H9 (cell line): ENCODE measurements around the gene SDHA. TPM values are rescaled to one million over a fixed set of nuclear protein-coding genes. Genes with fewer than 3 reads are reported as not detected.

Experiments
- DNase-seq: peaks from one replicate; pipeline ENCODE4 v3.0.0-alpha.2; 2017
- H2AFZ ChIP-seq: one replicate; pipeline ENCODE4 v1.6.1; 2013; ENCODE audit warnings: mild to moderate bottlenecking, low read length, control low read depth, moderate library complexity
- H2AK5ac ChIP-seq: 2 replicates; pipeline ENCODE4 v1.6.1; 2013; ENCODE audit warnings: low read length, control low read depth, mixed read lengths; ENCODE audit not compliant: insufficient read length
- H2BK120ac ChIP-seq: one replicate; pipeline ENCODE4 v1.6.1; 2013; ENCODE audit warnings: low read depth, mild to moderate bottlenecking, low read length, control low read depth, inconsistent platforms; ENCODE audit not compliant: poor library complexity, severe bottlenecking
- H2BK12ac ChIP-seq: 2 replicates; pipeline ENCODE4 v1.6.1; 2013; ENCODE audit warnings: low read length, control low read depth, mixed read lengths, low read depth; ENCODE audit not compliant: insufficient read length
- H2BK15ac ChIP-seq: 2 replicates; pipeline ENCODE4 v1.6.1; 2013; ENCODE audit warnings: low read depth, low read length, control low read depth
- H2BK20ac ChIP-seq: one replicate; pipeline ENCODE4 v1.6.1; 2013; ENCODE audit warnings: low read depth, mild to moderate bottlenecking, low read length, control low read depth, inconsistent platforms; ENCODE audit not compliant: poor library complexity, severe bottlenecking
- H2BK5ac ChIP-seq: 2 replicates; pipeline ENCODE4 v1.6.1; 2013; ENCODE audit warnings: low read length, control low read depth, mixed read lengths; ENCODE audit not compliant: insufficient read length
- H3K14ac ChIP-seq: 2 replicates; pipeline ENCODE4 v1.6.1; 2013; ENCODE audit warnings: low read length, control low read depth; ENCODE audit not compliant: insufficient read depth
- H3K18ac ChIP-seq: 2 replicates; pipeline ENCODE4 v1.6.1; 2013; ENCODE audit warnings: low read depth, mild to moderate bottlenecking, mixed read lengths, low read length, control low read depth; ENCODE audit not compliant: insufficient read length
- H3K23ac ChIP-seq: 2 replicates; pipeline ENCODE4 v1.6.1; 2013; ENCODE audit warnings: low read length, control low read depth, mixed read lengths, low read depth; ENCODE audit not compliant: insufficient read length
- H3K23me2 ChIP-seq: 2 replicates; pipeline ENCODE4 v1.6.1; 2013; ENCODE audit warnings: low read depth, mild to moderate bottlenecking, mixed read lengths, low read length, control low read depth; ENCODE audit not compliant: insufficient read length, poor library complexity, severe bottlenecking
- H3K27ac ChIP-seq: 2 replicates; pipeline ENCODE4 v1.5.1; 2013; ENCODE audit warnings: low read length, control low read depth, mixed read lengths, low read depth; ENCODE audit not compliant: insufficient read length
- H3K27me3 ChIP-seq: 2 replicates; pipeline ENCODE4 v1.6.1; 2013; ENCODE audit warnings: low read length, control low read depth, inconsistent platforms; ENCODE audit not compliant: insufficient read depth
- H3K4ac ChIP-seq: 2 replicates; pipeline ENCODE4 v1.6.1; 2013; ENCODE audit warnings: low read depth, mild to moderate bottlenecking, control low read depth, inconsistent platforms, low read length, moderate library complexity
- H3K4me1 ChIP-seq: 2 replicates; pipeline ENCODE4 v1.6.1; 2013; ENCODE audit warnings: low read length, control low read depth, inconsistent platforms; ENCODE audit not compliant: insufficient read depth
- H3K4me2 ChIP-seq: 2 replicates; pipeline ENCODE4 v1.6.1; 2013; ENCODE audit warnings: low read length, control low read depth, mixed read lengths; ENCODE audit not compliant: insufficient read length, insufficient read depth
- H3K56ac ChIP-seq: 2 replicates; pipeline ENCODE4 v1.6.1; 2013; ENCODE audit warnings: low read depth, mild to moderate bottlenecking, mixed read lengths, low read length, control low read depth; ENCODE audit not compliant: insufficient read length
- H3K79me1 ChIP-seq: 2 replicates; pipeline ENCODE4 v1.6.1; 2013; ENCODE audit warnings: low read depth, mild to moderate bottlenecking, moderate library complexity, low read length, control low read depth, inconsistent platforms; ENCODE audit not compliant: insufficient read depth, poor library complexity, severe bottlenecking
- H3K79me2 ChIP-seq: 2 replicates; pipeline ENCODE4 v1.6.1; 2013; ENCODE audit warnings: low read length, control low read depth, inconsistent platforms; ENCODE audit not compliant: insufficient read depth
- H3K9ac ChIP-seq: 2 replicates; pipeline ENCODE4 v1.6.1; 2013; ENCODE audit warnings: low read length, control low read depth, mixed read lengths; ENCODE audit not compliant: insufficient read length; ENCODE audit errors: extremely low read depth
- H3K9me3 ChIP-seq: one replicate; pipeline ENCODE4 v1.6.1; 2013; ENCODE audit warnings: low read depth, low read length, inconsistent platforms; ENCODE audit not compliant: control insufficient read depth
- H3T11ph ChIP-seq: one replicate; pipeline ENCODE4 v1.6.1; 2013; ENCODE audit warnings: mild to moderate bottlenecking, low read length, control low read depth, inconsistent platforms
- H4K20me1 ChIP-seq: one replicate; pipeline ENCODE4 v1.6.1; 2013; ENCODE audit not compliant: control insufficient read depth, insufficient read length, insufficient read depth
- H4K5ac ChIP-seq: 2 replicates; pipeline ENCODE4 v1.6.1; 2013; ENCODE audit warnings: low read depth, mild to moderate bottlenecking, mixed read lengths, low read length, control low read depth; ENCODE audit not compliant: insufficient read length
- H4K8ac ChIP-seq: replicated peaks from 2 replicates; pipeline ENCODE4 v1.6.1; 2013; ENCODE audit warnings: low read length, control low read depth, mixed read lengths, low read depth; ENCODE audit not compliant: insufficient read length
- H4K91ac ChIP-seq: 2 replicates; pipeline ENCODE4 v1.6.1; 2013; ENCODE audit warnings: low read depth, mild to moderate bottlenecking, moderate library complexity, mixed read lengths, low read length, control low read depth; ENCODE audit not compliant: insufficient read length
- H3K27ac Mint-ChIP-seq, 3 experiments: 2 replicates in 2 of 3; 3 replicates in 1 of 3; pipeline ENCODE4 v1.8.0; 2020 to 2021; ENCODE audit warnings: mixed read lengths in 3 of 3, mild to moderate bottlenecking in 1 of 3, moderate library complexity in 1 of 3
- H3K27me3 Mint-ChIP-seq: 2 replicates; pipeline ENCODE4 v1.8.0; 2021; ENCODE audit warnings: low read depth, mild to moderate bottlenecking, moderate library complexity, mixed read lengths
- H3K36me3 Mint-ChIP-seq, 3 experiments: 2 replicates in 2 of 3; 3 replicates in 1 of 3; pipeline ENCODE4 v1.8.0; 2020 to 2021; ENCODE audit warnings: low read depth in 3 of 3, mixed read lengths in 3 of 3; ENCODE audit not compliant: insufficient read depth in 1 of 3
- H3K4me1 Mint-ChIP-seq, 2 experiments: 2 replicates each; pipeline ENCODE4 v1.8.0; 2020; ENCODE audit warnings: mixed read lengths in 2 of 2
- H3K4me3 Mint-ChIP-seq, 2 experiments: 2 replicates in 1 of 2; 3 replicates in 1 of 2; pipeline ENCODE4 v1.8.0; 2020 to 2021; ENCODE audit warnings: mild to moderate bottlenecking in 2 of 2, mixed read lengths in 2 of 2, moderate library complexity in 1 of 2
- H3K9me3 Mint-ChIP-seq, 2 experiments: 2 replicates in 1 of 2; 3 replicates in 1 of 2; pipeline ENCODE4 v1.8.0; 2020; ENCODE audit warnings: mild to moderate bottlenecking in 2 of 2, mixed read lengths in 2 of 2, moderate library complexity in 1 of 2
- CTCF ChIP-seq: fragments of 200-600 bp; sonication (generic); conservative IDR thresholded peaks from 3 replicates; pipeline ENCODE4 v1.8.0; 2021; ENCODE audit warnings: antibody characterized with exemption, mild to moderate bottlenecking
- WGBS: extraction: QIAGEN DNeasy Blood & Tissue Kit; methylation state at CpG from one replicate; pipeline ENCODE4 v1.1.7; 2013; ENCODE audit warnings: missing lambda C conversion rate, low lambda C conversion rate, mixed read lengths; ENCODE audit not compliant: insufficient read length; ENCODE audit errors: extremely low coverage; 5-methylcytosine and 5-hydroxymethylcytosine counted together
- total RNA-seq: library from RNA; stranded (reverse); gene quantifications from 2 replicates; pipeline ENCODE4 v1.2.1, GENCODE V29; 2021

SDHA gene
- total RNA-seq, 1 experiment from 2014 or later: 84.8 TPM

- no peak overlapping the region for H3K9ac ChIP-seq
- no peak overlapping the region for H2BK12ac ChIP-seq
- no peak overlapping the region for H3K27ac ChIP-seq
- H3K4me2 ChIP-seq: no peak overlapping the region
- TF ChIP-seq CTCF: no peak
- H3K23me2 ChIP-seq: no peaks in the 10 kb centered on the region
- no peak overlapping the region for H3K18ac ChIP-seq
- no peaks in the 10 kb centered on the region for H3K9me3 ChIP-seq
- no peak overlapping the region for H2BK20ac ChIP-seq
- H4K20me1 ChIP-seq: no peaks in the 10 kb centered on the region
- no peaks in the 10 kb centered on the region for H3K9me3 Mint-ChIP-seq
- no peak overlapping the region for H2BK5ac ChIP-seq
- H3T11ph ChIP-seq: no peak overlapping the region
- H3K23ac ChIP-seq: no peak overlapping the region
- peaks cover 9 to 13% of the 10 kb centered on the region in 2 experiments for H3K4me1 Mint-ChIP-seq
- H3K27ac Mint-ChIP-seq: no peak overlapping the region
- no peaks in the 10 kb centered on the region for H3K79me2 ChIP-seq
- H2BK15ac ChIP-seq: no peak overlapping the region
- no peak overlapping the region for H4K5ac ChIP-seq
- H3K27me3 ChIP-seq: no peaks in the 10 kb centered on the region
- no peak for DNase-seq
- H2BK120ac ChIP-seq: no peak overlapping the region
- no peak overlapping the region for H2AFZ ChIP-seq
- H4K8ac ChIP-seq: no peak overlapping the region
- peaks cover 7 to 24% (median 22%) of the 10 kb centered on the region in 3 experiments; a peak in 6 of 7 replicates for H3K36me3 Mint-ChIP-seq
- H3K14ac ChIP-seq: no peak overlapping the region
- no CpG with 5 or more reads among the region's 13 CpGs for WGBS
- H3K27me3 Mint-ChIP-seq: peaks cover 6% of the 10 kb centered on the region
- no peak overlapping the region for H2AK5ac ChIP-seq
- H4K91ac ChIP-seq: no peak overlapping the region
- H3K4ac ChIP-seq: no peak overlapping the region
- no peaks in the 10 kb centered on the region for H3K79me1 ChIP-seq
- no peak overlapping the region for H3K4me3 Mint-ChIP-seq
- 0 out of 2 replicates have a peak, but pooled peaks cover 3% of the 10 kb centered on the region for H3K4me1 ChIP-seq
- H3K56ac ChIP-seq: no peak overlapping the region
These were observed 31.1 kb upstream of the SDHA start for GRCh38 chr5:187042-187431.
